NK-92 (cell line): ENCODE results near the gene P3H3.
"Not testable (repeated sequence)": the region's sequence is repeated elsewhere in the genome, so short reads cannot be mapped to it uniquely, and the experiment has no call there.

Experiments used
- DNase-seq: peaks from one replicate; lab custom pipeline; 2025; ENCODE audit not compliant: unreplicated experiment; lab: John Stamatoyannopoulos, UW

The P3H3 gene

DNA sequence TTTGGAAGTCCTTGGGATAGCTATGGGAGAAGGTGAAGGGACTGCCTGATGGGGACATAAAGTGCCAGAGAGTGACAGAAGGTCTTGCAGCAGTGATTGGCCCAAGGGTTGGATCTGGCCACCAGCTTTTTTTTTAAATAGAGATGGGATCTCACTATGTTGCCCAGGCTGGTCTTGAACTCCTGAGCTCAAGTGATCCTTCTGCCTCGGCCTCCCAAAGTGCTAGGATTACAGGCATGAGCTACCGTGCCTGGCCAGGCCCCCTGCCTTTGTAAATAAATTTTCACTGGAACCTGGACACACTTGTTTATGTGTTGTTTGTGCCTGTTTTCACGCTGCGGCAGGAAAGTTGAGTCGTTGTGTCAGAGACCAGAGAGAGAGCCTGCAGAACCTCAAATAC, 37.1 kb downstream of the P3H3 start:
- not testable (repeated sequence) for DNase-seq

DNA sequence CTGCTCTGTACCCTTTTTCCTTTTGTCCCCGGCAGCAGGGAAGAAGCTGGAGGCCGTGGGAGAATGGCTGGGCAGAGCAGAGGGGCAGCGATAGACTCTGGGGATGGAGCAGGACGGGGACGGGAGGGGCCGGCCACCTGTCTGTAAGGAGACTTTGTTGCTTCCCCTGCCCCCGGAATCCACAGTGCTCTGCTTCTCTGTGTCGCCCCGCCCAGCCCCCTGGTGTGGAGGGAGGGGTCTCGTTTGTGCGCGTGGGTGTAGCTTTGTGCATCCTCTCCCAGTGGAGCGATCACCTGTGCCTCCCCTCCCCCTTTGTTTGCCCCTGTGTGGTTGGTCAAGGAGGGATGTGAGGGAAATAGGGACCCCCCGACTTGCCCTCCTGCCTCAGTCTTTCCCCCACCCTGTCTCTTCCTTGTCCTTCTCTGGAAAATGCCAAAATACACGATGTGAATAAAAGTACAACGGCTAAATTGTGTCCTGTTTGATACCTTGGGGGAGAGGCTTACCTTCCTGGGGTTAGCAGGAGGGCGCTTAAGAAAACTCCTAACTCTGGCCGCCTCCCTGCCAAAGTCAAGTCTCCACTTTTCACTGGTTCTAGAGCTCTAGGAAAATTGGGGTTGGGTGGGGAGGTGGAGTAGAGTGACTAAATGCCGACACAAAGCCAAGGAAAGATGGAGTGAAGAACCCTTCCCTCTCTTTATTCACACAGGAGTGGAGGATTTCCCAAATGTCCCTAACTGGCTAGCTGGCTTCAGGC, 38.1 kb downstream of the P3H3 start:
- no peak for DNase-seq

DNA sequence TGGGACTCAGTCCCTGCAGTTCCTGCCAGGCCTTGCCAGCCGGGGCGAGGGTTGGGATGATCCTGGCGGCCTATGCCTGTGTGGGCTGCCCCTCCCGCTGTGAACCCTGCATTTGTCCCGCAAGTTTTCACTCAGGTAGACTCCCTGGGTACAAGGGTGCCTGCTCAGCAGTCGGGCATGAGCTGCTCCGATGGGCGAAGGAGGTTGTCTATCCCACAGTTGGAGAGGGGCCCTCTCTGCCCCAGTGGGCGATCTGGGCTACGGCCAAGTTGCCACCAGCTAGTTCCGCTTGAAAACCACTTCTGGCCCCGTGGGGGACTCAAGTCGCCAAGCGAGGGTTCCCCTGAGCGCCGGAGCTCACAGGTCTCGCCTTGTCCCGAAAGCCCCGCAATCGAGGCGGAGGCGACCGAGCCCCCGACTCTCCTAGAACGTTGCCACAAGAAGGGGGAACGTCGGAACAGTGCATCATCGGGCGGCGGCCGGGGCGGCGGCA, 38.8 kb downstream of the P3H3 start:
- DNase-seq: no peak

DNA sequence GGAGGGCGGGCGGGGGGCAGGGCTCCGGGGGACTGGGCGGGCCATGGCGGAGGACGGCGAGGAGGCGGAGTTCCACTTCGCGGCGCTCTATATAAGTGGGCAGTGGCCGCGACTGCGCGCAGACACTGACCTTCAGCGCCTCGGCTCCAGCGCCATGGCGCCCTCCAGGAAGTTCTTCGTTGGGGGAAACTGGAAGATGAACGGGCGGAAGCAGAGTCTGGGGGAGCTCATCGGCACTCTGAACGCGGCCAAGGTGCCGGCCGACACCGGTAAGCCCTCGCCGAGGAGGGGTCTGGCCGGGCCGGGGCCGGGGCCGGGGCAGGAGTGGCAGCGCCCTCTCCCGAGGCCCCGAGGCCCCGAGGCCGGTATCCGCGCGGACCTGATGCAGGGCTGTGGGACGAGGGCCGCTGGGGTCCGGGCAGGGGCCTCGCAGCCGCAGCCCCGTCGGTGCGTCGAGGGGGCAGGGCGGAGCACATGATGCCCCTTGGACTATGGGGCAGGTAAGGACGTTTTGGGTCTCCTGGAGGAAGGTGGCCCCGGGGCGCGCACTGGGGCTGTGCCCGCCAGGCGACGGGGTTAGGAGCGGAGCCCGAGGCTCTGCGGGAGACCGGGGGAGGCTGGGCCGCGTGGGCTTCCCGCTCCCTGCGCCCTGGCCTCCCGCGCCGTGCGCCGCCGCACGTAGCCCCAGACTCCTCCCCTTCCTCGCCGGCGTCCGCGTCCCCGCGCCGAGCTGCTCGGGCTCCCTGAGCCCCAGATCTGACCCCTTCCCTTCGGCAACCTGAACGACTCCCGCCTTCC, 39.4 kb downstream of the P3H3 start, which contains the start of gene TPI1:
TSS of gene TPI1 (plus strand) at position 119 of the 798 bp plus-strand sequence. CDS start at position 155, 36 bp downstream.
- peak; percentile 14 for DNase-seq

DNA sequence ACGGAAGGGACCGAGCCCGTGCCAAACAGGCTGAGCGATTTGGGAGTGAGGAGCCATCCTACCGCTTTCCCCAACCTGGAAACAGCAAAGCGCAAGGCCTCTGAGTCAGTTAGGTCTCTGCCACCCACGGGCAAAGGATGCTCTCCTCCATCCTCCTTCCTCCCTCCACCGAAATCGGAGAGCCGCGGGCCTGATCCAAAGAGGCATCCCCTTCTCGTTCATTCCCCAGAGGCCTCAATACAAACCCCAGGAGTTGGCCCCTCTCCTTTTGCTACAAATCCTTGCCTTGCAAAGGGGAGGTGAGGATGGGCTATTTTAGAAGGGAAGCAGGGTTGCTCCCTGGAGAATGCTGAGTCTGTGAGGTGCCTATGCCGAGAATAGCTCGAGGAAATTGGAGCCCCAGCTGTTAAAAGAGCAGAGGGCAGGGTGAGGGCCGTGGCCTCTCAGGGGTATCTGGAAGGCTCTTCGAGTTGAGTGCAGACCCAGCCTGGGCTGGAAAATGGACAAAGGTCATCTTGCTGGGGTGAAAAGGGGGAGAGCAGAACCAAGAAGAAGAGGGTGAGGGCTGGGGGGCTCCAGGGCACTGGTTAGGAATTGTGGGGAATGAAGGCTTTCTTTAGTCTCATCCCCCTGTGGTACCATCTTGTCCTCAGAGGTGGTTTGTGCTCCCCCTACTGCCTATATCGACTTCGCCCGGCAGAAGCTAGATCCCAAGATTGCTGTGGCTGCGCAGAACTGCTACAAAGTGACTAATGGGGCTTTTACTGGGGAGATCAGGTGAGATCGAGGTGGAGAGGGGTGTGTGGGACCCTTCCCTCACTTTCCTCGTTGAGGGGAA, 40.2 kb downstream of the P3H3 start:
- DNase-seq: no peak

DNA sequence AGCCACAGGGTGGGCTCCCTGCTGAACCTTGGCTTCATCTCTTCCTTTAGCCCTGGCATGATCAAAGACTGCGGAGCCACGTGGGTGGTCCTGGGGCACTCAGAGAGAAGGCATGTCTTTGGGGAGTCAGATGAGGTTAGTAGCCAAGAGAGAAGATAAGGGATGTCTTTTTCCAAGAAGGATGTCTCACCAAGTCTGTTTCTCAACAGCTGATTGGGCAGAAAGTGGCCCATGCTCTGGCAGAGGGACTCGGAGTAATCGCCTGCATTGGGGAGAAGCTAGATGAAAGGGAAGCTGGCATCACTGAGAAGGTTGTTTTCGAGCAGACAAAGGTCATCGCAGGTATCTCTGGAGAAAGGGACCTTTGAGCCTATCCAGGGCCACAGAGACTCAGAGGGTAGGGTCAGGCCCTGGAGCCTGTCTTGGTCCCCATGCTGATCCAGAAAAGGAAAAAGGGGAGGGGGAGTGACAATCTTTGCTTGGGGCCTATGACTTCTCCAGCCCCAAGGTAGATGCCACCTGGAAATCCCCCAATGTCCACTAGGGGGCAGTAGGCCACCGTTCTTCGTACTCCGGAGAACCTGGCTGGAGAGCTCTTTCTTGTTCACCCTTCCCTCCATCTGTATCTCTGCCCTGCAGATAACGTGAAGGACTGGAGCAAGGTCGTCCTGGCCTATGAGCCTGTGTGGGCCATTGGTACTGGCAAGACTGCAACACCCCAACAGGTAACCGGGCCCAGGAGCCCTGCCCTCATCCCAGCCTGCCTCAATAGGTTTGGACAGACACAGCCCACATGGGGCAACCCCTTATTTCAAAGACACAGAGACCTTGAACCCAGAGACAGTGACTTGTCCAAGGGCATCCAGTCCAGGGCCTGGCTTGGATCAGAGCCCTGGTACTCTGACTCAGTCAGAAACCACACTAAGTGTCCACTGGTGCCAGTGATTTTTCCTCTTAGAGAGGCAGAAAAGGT, 41.1 kb downstream of the P3H3 start:
- no peak for DNase-seq

DNA sequence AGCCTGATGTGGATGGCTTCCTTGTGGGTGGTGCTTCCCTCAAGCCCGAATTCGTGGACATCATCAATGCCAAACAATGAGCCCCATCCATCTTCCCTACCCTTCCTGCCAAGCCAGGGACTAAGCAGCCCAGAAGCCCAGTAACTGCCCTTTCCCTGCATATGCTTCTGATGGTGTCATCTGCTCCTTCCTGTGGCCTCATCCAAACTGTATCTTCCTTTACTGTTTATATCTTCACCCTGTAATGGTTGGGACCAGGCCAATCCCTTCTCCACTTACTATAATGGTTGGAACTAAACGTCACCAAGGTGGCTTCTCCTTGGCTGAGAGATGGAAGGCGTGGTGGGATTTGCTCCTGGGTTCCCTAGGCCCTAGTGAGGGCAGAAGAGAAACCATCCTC, 42.1 kb downstream of the P3H3 start:
- not testable (repeated sequence) for DNase-seq

DNA sequence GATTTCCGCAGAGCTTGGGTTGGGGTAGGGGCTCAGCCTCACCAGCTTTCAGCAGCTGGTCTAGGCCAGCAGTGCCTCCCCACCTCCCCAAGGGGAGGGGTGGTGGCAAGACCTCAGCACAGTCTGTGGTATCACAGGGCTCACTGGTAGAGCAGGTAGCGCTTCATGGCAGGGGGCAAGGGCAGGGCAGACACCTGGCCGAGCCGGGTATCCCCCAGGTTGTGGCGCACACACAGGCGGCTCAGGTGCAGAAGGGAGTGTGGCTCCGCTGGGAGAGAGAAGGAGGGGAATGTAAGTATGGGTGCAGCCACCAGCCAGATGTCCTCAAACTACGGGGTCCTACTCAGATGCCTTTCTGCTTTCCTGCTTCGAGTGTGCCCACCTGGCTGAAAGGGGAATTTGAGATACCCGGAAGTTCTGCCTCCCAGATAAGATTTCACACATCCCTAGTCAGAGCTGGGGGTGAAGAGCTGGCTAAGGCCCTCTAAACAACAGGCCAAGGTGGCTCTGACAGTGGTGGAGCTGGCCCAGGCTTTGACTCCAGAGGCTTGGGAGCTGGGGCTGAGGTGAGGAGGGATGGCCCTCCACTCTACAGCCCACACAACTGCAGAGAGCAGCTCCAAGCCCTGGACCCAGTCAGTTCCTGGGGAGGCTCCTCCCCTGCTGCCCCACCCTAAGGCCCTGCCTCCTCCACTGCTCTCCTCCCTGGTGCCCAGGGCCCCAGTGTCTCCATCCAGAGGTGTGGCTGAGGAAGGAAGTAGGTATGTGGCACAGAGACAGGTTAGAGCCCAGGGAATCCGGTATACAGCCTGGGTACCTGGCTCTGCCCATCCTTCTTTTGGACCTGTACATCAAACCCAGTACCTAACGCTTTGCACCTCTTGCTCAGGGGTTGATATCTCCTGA, 43.1 kb downstream of the P3H3 start:
- no peak for DNase-seq

DNA sequence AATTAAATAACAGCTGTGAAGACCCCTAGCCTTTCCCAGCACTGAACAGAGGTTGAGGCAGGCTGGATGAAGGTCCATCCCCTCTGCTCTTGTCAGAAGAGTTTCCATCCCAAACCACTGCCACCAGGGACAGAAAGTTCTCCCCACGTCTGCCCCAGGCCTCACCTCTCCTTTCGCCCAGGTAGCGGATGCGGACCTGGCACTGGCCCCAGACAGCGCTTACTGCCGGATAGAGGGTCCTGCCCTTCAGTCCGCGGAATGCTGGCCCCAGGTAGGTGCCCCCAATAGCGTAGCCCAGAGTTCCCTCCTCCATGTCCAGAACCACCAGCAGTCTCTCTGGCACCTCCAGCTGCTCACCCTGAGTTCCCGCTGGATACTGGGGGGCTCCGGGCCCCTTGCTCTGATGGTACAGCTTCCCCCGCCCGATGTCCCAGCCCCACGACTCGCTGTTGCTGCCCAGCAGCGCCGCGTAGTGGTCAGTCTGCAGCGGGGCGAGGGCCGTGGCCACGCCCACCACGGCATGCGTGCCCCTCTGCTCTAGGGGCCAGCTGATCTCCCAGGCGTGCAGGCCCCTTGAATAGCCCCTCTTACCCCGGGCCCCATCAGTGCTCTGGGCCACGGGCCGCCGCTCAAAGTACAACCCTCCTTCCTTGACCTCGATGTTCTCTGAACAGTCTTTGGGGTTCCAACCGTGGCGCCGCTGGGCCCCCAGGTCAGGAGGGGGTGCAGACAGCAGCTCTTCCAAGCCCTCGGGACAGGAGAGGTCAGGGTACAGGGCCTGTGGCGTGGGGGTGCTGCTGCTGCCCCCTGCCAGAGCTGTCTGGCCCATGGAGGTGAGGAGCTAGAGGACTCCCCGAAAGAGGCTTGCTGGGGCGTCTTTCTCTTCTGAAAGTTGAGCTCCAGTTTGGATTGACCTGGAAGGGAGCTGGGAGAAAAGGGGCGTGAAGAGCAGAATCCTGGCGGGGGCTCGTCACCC, 44.2 kb downstream of the P3H3 start:
- DNase-seq: peak; percentile 8

DNA sequence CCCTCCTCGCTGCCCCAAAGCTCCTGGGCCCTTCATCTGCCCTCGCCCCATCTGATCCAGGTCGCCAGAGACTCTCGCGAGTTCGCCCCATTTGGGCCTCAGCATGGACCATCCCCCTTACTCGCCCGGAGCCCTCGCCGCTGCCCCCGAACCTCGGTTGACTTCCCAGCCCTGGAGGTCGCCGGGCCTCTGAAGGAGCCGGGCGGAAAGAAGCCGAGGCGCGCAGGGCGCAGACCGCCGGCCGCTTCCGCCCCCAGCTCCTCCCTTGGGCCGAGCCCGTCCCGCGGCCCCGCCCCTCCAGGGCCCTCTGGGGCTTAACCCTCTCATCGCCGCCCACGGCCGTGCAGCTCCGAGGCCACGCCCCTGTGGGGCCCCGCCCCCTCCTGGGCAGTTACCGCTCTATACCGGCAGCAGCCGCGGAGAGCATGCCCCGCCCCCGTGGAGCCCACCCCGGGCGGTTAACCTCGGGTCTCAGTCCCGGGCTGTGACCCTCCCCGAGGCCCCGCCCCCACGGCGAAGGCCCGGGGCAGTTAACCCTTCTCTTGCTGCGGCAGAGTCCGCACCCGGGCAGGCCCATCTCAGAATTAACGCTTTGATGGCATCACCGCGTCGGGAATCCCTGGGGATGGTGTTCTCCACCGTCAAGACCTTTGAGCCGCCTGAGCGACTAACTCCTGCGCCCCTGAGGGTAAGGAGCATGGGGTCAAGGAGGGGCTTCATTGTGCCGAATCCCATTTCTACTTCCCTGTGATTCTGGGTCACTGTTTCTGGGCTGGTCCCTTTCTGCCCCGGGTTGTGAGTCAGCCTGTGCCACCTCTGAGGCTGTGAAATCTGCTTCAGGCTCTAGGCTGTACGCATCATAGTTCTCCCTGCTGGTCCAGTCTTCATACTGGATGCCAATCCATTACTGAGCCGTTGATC, 45.1 kb downstream of the P3H3 start, which contains the start of gene SPSB2:
TSS of gene SPSB2 (minus strand) at position 210 of the 921 bp plus-strand sequence. CDS start 402 bp downstream, outside the sequence.
- DNase-seq: peak; percentile 75

DNA sequence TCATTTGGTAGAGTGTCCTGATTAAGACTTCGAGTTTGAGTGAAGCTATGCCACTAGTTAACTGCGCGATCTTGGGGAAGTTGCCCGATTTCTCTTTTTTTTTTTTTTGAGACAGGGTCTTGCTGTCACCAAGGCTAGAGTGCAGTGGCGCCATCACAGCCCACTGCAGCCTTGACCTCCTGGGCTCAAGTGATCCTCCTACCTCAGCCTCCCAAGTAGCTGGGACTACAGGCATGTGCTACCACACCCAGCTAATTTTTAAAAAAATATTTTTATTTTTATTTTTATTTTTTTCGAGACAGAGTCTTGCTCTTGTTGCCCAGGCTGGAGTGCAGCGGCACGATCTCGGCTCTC, 45.8 kb downstream of the P3H3 start:
- DNase-seq: not testable (repeated sequence)

DNA sequence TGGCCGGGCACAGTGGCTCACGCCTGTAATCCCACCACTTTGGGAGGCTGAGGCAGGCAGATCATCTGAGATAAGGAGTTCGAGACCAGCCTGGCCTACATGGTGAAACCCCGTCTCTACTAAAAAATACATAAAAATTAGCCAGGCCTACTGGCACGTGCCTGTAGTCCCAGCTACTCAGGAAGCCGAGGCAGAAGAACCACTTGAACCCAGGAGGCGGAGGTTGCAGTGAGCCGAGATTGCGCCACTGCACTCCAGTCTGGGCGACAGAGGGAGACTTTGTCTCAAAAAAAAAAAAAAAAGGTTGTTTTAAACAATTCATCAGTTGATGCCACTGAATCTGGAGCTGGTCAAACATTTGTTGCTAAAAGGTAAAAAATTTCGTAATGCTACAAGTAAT, 51.6 kb downstream of the P3H3 start:
- DNase-seq: not testable (repeated sequence)

DNA sequence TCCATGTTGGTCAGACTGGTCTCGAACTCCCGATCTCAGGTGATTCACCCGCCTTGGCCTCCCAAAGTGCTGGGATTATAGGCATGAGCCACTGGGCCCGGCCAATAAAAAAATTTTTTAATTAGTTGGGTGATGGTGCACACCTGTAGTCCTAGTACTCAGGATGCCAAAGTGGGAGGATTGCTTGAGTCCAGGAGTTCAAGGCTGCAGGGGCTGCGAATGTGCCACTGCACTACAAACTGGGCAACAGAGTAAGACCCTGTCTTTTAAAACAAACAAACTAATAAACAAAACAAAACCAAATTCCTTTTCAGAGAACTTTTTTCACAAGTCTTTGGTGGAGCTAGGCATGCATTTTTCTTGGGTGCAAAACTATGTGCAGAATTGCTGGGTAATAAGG, 55.0 kb downstream of the P3H3 start:
- no peak for DNase-seq

DNA sequence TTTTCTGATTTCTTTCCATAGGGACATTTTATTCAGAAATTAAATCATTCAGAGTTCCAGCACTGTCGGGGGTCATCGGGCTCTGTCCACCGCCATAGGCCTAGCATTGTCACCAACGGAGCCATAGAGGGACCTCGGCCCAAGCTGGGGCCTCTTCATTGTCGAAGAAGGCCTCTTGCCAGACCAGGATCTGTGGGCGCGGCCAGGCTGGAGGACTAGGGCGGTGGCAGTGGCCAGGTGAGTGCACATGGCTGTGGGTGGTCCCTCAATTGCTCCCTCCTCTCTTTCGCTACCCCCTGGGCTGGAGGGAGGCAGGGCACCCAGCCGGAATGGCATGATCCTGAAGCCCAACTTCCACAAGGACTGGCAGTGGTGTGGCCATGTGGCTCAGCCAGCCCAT, 55.5 kb downstream of the P3H3 start:
- no peak for DNase-seq

DNA sequence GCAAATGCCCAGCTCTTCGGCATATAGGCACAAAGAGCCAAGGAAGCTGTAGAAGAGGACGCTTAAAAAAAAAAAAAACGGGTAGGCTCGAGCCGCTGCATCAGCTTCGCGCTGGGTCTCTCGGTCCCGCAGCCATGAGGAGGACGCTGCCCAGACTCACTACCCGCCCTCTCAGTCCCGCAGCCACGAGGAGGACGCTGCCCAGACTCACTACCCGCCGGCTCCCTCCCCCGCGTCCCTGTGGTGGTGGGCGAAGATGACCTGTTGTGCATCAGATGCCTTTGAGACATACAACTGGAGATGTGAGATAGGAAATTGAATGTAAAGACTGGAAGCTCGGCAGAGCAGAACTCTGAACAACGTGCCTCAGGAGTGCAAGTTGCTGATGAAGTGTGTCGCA, 56.3 kb downstream of the P3H3 start:
- DNase-seq: no peak

DNA sequence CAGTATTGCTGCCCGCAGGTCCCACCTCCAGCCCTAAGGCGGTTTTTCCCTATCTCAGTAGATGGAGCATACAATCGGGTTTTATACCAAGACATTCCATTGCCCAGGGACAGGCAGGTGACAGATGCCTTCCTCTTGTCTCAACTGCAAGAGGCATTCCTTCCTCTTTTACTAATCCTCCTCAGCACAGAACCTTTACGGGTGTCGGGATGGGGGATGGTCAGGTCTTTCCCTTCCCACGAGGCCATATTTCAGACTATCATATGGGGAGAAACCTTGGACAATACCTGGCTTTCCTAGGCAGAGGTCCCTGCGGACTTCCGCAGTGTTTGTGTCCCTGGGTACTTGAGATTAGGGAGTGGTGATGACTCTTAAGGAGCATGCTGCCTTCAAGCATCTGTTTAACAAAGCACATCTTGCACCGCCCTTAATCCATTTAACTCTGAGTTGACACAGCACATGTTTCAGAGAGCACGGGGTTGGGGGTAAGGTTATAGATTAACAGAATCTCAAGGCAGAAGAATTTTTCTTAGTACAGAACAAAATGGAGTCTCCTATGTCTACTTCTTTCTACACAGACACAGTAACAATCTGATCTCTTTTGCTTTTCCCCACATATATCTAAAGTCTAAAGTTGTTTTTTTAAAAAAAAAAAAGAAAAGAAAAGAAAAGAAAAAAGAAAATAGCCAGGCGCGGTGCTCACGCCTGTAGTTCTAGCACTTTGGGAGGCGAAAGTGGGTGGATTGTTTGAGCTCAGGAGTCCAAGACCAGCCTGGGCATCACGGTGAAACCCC, 58.2 kb downstream of the P3H3 start:
- DNase-seq: not testable (repeated sequence)
